HepG2 (cell line): ENCODE data around the gene UBE2E1. TPM values are rescaled to one million over a fixed set of nuclear protein-coding genes. Genes with fewer than 3 reads are reported as not detected.

Experiments used
- ATAC-seq: fragments of 200-7000 bp; cut with Tn5 transposase; 3 replicates; pipeline ENCODE4 v1.9.1; 2020; ENCODE audit warnings: mild to moderate bottlenecking, moderate library complexity
- BruUV-seq: library from RNA; stranded (reverse); fragments of 400-500 nt; replicated peaks from 2 replicates; lab custom pipeline; 2021; lab: Mats Ljungman, UMichigan
- CTCF ChIA-PET: fragments of 300-600 bp; formaldehyde crosslinking; extraction: SDS; loops from one replicate; lab custom pipeline; 2021; ENCODE audit warnings: low total read pairs, inconsistent platforms, low intra/inter-chr PET ratio; lab: Yijun Ruan, JAX
- POLR2A ChIA-PET: fragments of 350-600 bp; sonication (Branson Sonifier 250); formaldehyde crosslinking; loops from one replicate; lab custom pipeline; 2020; ENCODE audit warnings: antibody characterized with exemption, inconsistent platforms; lab: Yijun Ruan, JAX
- DNase-seq: peaks from one replicate; pipeline ENCODE4 v3.0.0-alpha.2; 2015; ENCODE audit warnings: low spot score
- FAIRE-seq: peaks from 3 replicates; lab custom pipeline; 2011; peaks lifted over from hg19 to GRCh38; lab: Jason Lieb, UNC
- H2AFZ ChIP-seq: one replicate; pipeline ENCODE4 v1.6.1; 2011; ENCODE audit warnings: low read length, inconsistent platforms
- H3K27ac ChIP-seq: fragments of 300-600 bp; 3 replicates; pipeline ENCODE4 v1.8.0; 2011; ENCODE audit warnings: mixed run types, mild to moderate bottlenecking, mixed read lengths, low read length, inconsistent platforms; ENCODE audit not compliant: insufficient read depth; ENCODE audit errors: extremely low read length
- H3K27me3 ChIP-seq, 2 experiments: fragments of 200-600 bp in 1 of 2; 2 replicates in 1 of 2; 3 replicates in 1 of 2; pipeline versions ENCODE4 v1.6.0 to v1.8.0; 2011; ENCODE audit warnings: low read length in 2 of 2, mild to moderate bottlenecking in 2 of 2, moderate library complexity in 2 of 2, inconsistent platforms in 1 of 2; ENCODE audit not compliant: insufficient read depth in 2 of 2, control insufficient read depth in 1 of 2
- H3K36me3 ChIP-seq, 2 experiments: fragments of 200-600 bp in 1 of 2; replicated peaks in 1 of 2; 2 replicates in 1 of 2; 3 replicates in 1 of 2; pipeline versions ENCODE4 v1.5.1 to v1.8.0; 2011; ENCODE audit warnings: low read length in 2 of 2, inconsistent platforms in 1 of 2; ENCODE audit not compliant: insufficient read depth in 2 of 2, control insufficient read depth in 1 of 2
- H3K4me1 ChIP-seq: 2 replicates; pipeline ENCODE4 v1.5.1; 2012; ENCODE audit warnings: low read length, inconsistent platforms; ENCODE audit not compliant: insufficient read depth
- H3K4me2 ChIP-seq: 2 replicates; pipeline ENCODE4 v1.6.0; 2011; ENCODE audit warnings: low read depth, low read length, inconsistent platforms
- H3K4me3 ChIP-seq, 3 experiments: fragments of 200-600 bp in 1 of 3; sonication (generic), shearing (Covaris generic) in 1 of 3; replicated peaks in 1 of 3; 2 replicates each; pipeline ENCODE4 v1.5.1; 2011 to 2016; ENCODE audit warnings: low read length in 3 of 3, inconsistent platforms in 2 of 3, low read depth in 2 of 3, mild to moderate bottlenecking in 2 of 3, control low read depth in 1 of 3, mixed read lengths in 1 of 3; ENCODE audit not compliant: insufficient read depth in 1 of 3
- H3K79me2 ChIP-seq: one replicate; pipeline ENCODE4 v1.6.1; 2011; ENCODE audit warnings: low read length, inconsistent platforms; ENCODE audit not compliant: insufficient read depth
- H3K9ac ChIP-seq: 2 replicates; pipeline ENCODE4 v1.6.0; 2011; ENCODE audit warnings: mild to moderate bottlenecking, low read depth, low read length, inconsistent platforms; ENCODE audit not compliant: insufficient read depth
- H3K9me3 ChIP-seq: 2 replicates; pipeline ENCODE4 v1.5.1; 2012; ENCODE audit warnings: mild to moderate bottlenecking, low read length
- H4K20me1 ChIP-seq: 2 replicates; pipeline ENCODE4 v1.6.0; 2011; ENCODE audit warnings: inconsistent platforms, mild to moderate bottlenecking, low read length, moderate library complexity; ENCODE audit not compliant: insufficient read depth
- ATF1 ChIP-seq: IDR thresholded peaks from 2 replicates; pipeline ENCODE4 v1.6.1; 2016; ENCODE audit warnings: mild to moderate bottlenecking, control low read depth
- FLYWCH1 ChIP-seq: sonication (generic); formaldehyde crosslinking; IDR thresholded peaks from 2 replicates; pipeline ENCODE4 v1.8.1; 2023; ENCODE audit warnings: mild to moderate bottlenecking, missing genetic modification reagents
- GTF3A ChIP-seq: sonication (generic); formaldehyde crosslinking; conservative IDR thresholded peaks from 2 replicates; pipeline ENCODE4 v1.4.0; 2020; ENCODE audit warnings: mild to moderate bottlenecking, missing genetic modification reagents
- IKZF5 ChIP-seq: IDR thresholded peaks from 2 replicates; pipeline ENCODE4 v1.6.1; 2018; ENCODE audit warnings: missing genetic modification reagents, mild to moderate bottlenecking, missing compliant biosample characterization
- MAFF ChIP-seq: IDR thresholded peaks from 2 replicates; pipeline ENCODE4 v1.6.1; 2011; ENCODE audit warnings: low read depth, low read length, improper control_type of control experiment
- MYNN ChIP-seq: sonication (generic); formaldehyde crosslinking; IDR thresholded peaks from 2 replicates; pipeline ENCODE4 v1.4.0; 2020; ENCODE audit warnings: mild to moderate bottlenecking, low read depth, missing genetic modification reagents
- PBX3 ChIP-seq: sonication (generic); formaldehyde crosslinking; IDR thresholded peaks from 2 replicates; pipeline ENCODE4 v1.8.1; 2023; ENCODE audit warnings: missing genetic modification reagents, inconsistent platforms, borderline replicate concordance
- RFXAP ChIP-seq: sonication (generic); formaldehyde crosslinking; IDR thresholded peaks from 2 replicates; pipeline ENCODE4 v1.4.0; 2020; ENCODE audit warnings: missing genetic modification reagents, borderline replicate concordance
- SSRP1 ChIP-seq: IDR thresholded peaks from 2 replicates; pipeline ENCODE4 v1.6.1; 2016; ENCODE audit warnings: control low read depth
- THAP8 ChIP-seq: sonication (generic); formaldehyde crosslinking; IDR thresholded peaks from 2 replicates; pipeline ENCODE4 v1.5.1; 2020; ENCODE audit warnings: missing genetic modification reagents, mild to moderate bottlenecking, borderline replicate concordance
- TMF1 ChIP-seq: sonication (generic); formaldehyde crosslinking; IDR thresholded peaks from 2 replicates; pipeline ENCODE4 v1.8.1; 2022; ENCODE audit warnings: low read depth, missing genetic modification reagents
- UBTF ChIP-seq: sonication (generic); formaldehyde crosslinking; IDR thresholded peaks from 2 replicates; pipeline ENCODE4 v1.4.0; 2020; ENCODE audit warnings: mild to moderate bottlenecking, missing genetic modification reagents
- ZBTB20 ChIP-seq: sonication (generic); formaldehyde crosslinking; IDR thresholded peaks from 2 replicates; pipeline ENCODE4 v1.8.1; 2023; ENCODE audit warnings: missing genetic modification reagents, low read depth, mild to moderate bottlenecking, borderline replicate concordance
- ZNF235 ChIP-seq: sonication (generic); formaldehyde crosslinking; IDR thresholded peaks from 2 replicates; pipeline ENCODE4 v1.8.1; 2023; ENCODE audit warnings: mild to moderate bottlenecking, missing genetic modification reagents, borderline replicate concordance
- ZNF546 ChIP-seq: sonication (generic); formaldehyde crosslinking; conservative IDR thresholded peaks from 2 replicates; pipeline ENCODE4 v1.8.1; 2023; ENCODE audit warnings: mild to moderate bottlenecking, missing genetic modification reagents
- ZNF589 ChIP-seq: sonication (generic); formaldehyde crosslinking; conservative IDR thresholded peaks from 2 replicates; pipeline ENCODE4 v1.8.0; 2022; ENCODE audit warnings: mild to moderate bottlenecking, moderate library complexity, missing genetic modification reagents
- ZNF841 ChIP-seq: sonication (generic); formaldehyde crosslinking; IDR thresholded peaks from 2 replicates; pipeline ENCODE4 v1.8.1; 2023; ENCODE audit warnings: missing genetic modification reagents, borderline replicate concordance
- ZNF891 ChIP-seq: sonication (generic); formaldehyde crosslinking; IDR thresholded peaks from 2 replicates; pipeline ENCODE4 v1.5.0; 2020; ENCODE audit warnings: mild to moderate bottlenecking, missing genetic modification reagents
- ZSCAN20 ChIP-seq: sonication (generic); formaldehyde crosslinking; IDR thresholded peaks from 2 replicates; pipeline ENCODE4 v1.4.0; 2020; ENCODE audit warnings: missing genetic modification reagents, mild to moderate bottlenecking, borderline replicate concordance
- WGBS: methylation state at CpG from one replicate; pipeline ENCODE4 v1.1.6; 2017; ENCODE audit warnings: low lambda C conversion rate; 5-methylcytosine and 5-hydroxymethylcytosine counted together
- in situ Hi-C: cut with HindIII; loops from 2 replicates; pipeline ENCODE4 v1.10.0; 2017; ENCODE audit warnings: low pct_unique_long_range_greater_than_20kb; ENCODE audit not compliant: extremely low pct_ligation_motif_present
- intact Hi-C: fragments of 100-400 bp; cut with micrococcal nuclease; formaldehyde crosslinking; loops from one replicate; pipeline ENCODE4 v1.10.0; 2022; ENCODE audit not compliant: unreplicated experiment
- polyA plus RNA-seq, 8 experiments: library from polyadenylated mRNA; depleted of rRNA in 3 of 8; stranded (reverse) in 7 of 8; unstranded in 1 of 8; fragments of >200 nt; fragmentation: Illumina TruSeq in 4 of 8; extraction: Trizol in 4 of 8; gene quantifications; 2 replicates each; pipeline versions ENCODE4 v1.2.1 to v1.2.3, GENCODE V29; 2011 to 2016; ENCODE audit warnings: low read depth in 4 of 8, missing spikeins in 1 of 8, mixed read lengths in 1 of 8; ENCODE audit not compliant: insufficient read depth in 1 of 8
- total RNA-seq, 5 experiments: library from RNA; depleted of rRNA; stranded (reverse); fragments of >200 nt; fragmentation: Illumina TruSeq; extraction: Trizol; gene quantifications; 2 replicates each; pipeline ENCODE4 v1.2.3, GENCODE V29; 2016; ENCODE audit warnings: low read depth in 1 of 5

The UBE2E1 gene
- total and polyA plus RNA-seq, 2 of the 13 experiments (the other 11 are each of a cell fraction or from before 2014, with no cell fraction given), result 55.4 to 61.8 TPM

GRCh38 chr3:23819599-23820360, 14.0 kb downstream of the UBE2E1 start:
- no peak for ATAC-seq
- in situ Hi-C loops, result no loop called here
- H3K79me2 ChIP-seq, result peaks cover 57% of the 10 kb centered on the region

More at GRCh38 chr3:23819599-23820360, 14.0 kb downstream of the UBE2E1 start:
- 97% methylated on average over 5 of the region's 5 CpGs for WGBS
- no peak for TF ChIP-seq FLYWCH1 (CRISPR knock-in tag)
- TF ChIP-seq UBTF, result no peak
- no peak for TF ChIP-seq ZNF891 (CRISPR knock-in tag)
- TF ChIP-seq ZSCAN20 (CRISPR knock-in tag), result no peak
- TF ChIP-seq RFXAP (CRISPR knock-in tag), result no peak
- TF ChIP-seq ZNF235 (CRISPR knock-in tag), result no peak
- no peak for TF ChIP-seq THAP8
- TF ChIP-seq GTF3A (CRISPR knock-in tag), result no peak
- no peak for TF ChIP-seq IKZF5
- TF ChIP-seq ZBTB20, result no peak
- no peak for TF ChIP-seq MYNN (CRISPR knock-in tag)
- TF ChIP-seq PBX3, result no peak
- TF ChIP-seq ZNF841 (CRISPR knock-in tag), result no peak
- no peak for TF ChIP-seq ZNF546
- no peak for TF ChIP-seq SSRP1 (CRISPR knock-in tag)
- no peak for TF ChIP-seq MAFF
- TF ChIP-seq ATF1, result no peak
- TF ChIP-seq TMF1, result no peak
- no peak for TF ChIP-seq ZNF589 (CRISPR knock-in tag)
- Histone ChIP-seq H4K20me1 (peaks cover 5% of the 10 kb centered on the region), H2AFZ (no peak overlapping the region), H3K9ac (no peak overlapping the region), H3K27me3 (no peaks in the 10 kb centered on the region), H3K4me1 (peaks cover 9% of the 10 kb centered on the region; the same call in 1 of the 2 replicates), H3K4me3 (no peak overlapping the region), H3K9me3 (no peaks in the 10 kb centered on the region), H3K4me2 (no peak overlapping the region), H3K27ac (no peak overlapping the region), H3K36me3 (no peaks in the 10 kb centered on the region)
- DNase-seq (no peak), FAIRE-seq (no peak)
- CTCF ChIA-PET, result no interaction called here
- BruUV-seq, result no TSS peak
- intact Hi-C loops, result no loop called here
- POLR2A ChIA-PET, result no interaction called here
